GM19467 (cell line): Measurements from ENCODE around the gene SDC1.

Source experiments
- ATAC-seq: cut with Tn5 transposase; IDR thresholded peaks from one replicate; pipeline ENCODE4 v1.9.1; 2021; ENCODE audit warnings: mild to moderate bottlenecking, moderate library complexity; ENCODE audit not compliant: unreplicated experiment

SDC1 gene

GRCh38 chr2:20229322-20230113 lies 4.6 kb upstream of the SDC1 start:
- ATAC-seq, result no peak

GRCh38 chr2:20227894-20228505 lies 3.1 kb upstream of the SDC1 start:
- ATAC-seq, result no peak

- no peak for ATAC-seq
These were observed 1.2 kb upstream of the SDC1 start for GRCh38 chr2:20226152-20226545.

- peak; percentile 42 for ATAC-seq
These were observed 593 bp upstream of the SDC1 start for GRCh38 chr2:20225294-20226151.

- no peak for ATAC-seq
These were observed 690 bp downstream of the SDC1 start for GRCh38 chr2:20224164-20224715.

- no peak for ATAC-seq
These were observed 1.3 kb downstream of the SDC1 start for GRCh38 chr2:20223407-20224163.

- ATAC-seq, result no peak
These were observed 2.0 kb downstream of the SDC1 start for GRCh38 chr2:20222769-20223406.

GRCh38 chr2:20222014-20222768 lies 2.7 kb downstream of the SDC1 start:
- ATAC-seq, result no peak

- no peak for ATAC-seq
These were observed 3.4 kb downstream of the SDC1 start for GRCh38 chr2:20221555-20221973.

GRCh38 chr2:20220806-20221554 lies 4.0 kb downstream of the SDC1 start:
- no peak for ATAC-seq

GRCh38 chr2:20219763-20220380 lies 5.1 kb downstream of the SDC1 start:
- no peak for ATAC-seq

GRCh38 chr2:20218331-20219320 lies 6.3 kb downstream of the SDC1 start:
- ATAC-seq, result no peak

GRCh38 chr2:20217041-20217970 lies 7.6 kb downstream of the SDC1 start:
- no peak for ATAC-seq

GRCh38 chr2:20216130-20217025 lies 8.6 kb downstream of the SDC1 start:
- ATAC-seq, result no peak
